Chondrocyte (in vitro differentiated cells): ENCODE results near the gene SBF2. TPM values are rescaled to one million over a fixed set of nuclear protein-coding genes. Genes with fewer than 3 reads are reported as not detected.

Source experiments
- DNase-seq: peaks from one replicate; pipeline ENCODE4 v3.0.0; 2021; ENCODE audit warnings: mixed read lengths, low spot score
- H3K27ac Mint-ChIP-seq: one replicate; pipeline ENCODE4 v1.8.0; 2021; ENCODE audit warnings: mild to moderate bottlenecking, moderate library complexity, mixed read lengths; ENCODE audit not compliant: unreplicated experiment
- H3K27me3 Mint-ChIP-seq: 2 replicates; pipeline ENCODE4 v1.8.0; 2021; ENCODE audit warnings: low read depth, mixed read lengths
- H3K36me3 Mint-ChIP-seq: 2 replicates; pipeline ENCODE4 v1.8.0; 2021; ENCODE audit warnings: low read depth, mixed read lengths
- H3K4me1 Mint-ChIP-seq: 2 replicates; pipeline ENCODE4 v1.8.0; 2021; ENCODE audit warnings: low read depth, mild to moderate bottlenecking, mixed read lengths
- H3K4me3 Mint-ChIP-seq: one replicate; pipeline ENCODE4 v1.8.0; 2021; ENCODE audit warnings: mild to moderate bottlenecking, moderate library complexity, mixed read lengths; ENCODE audit not compliant: unreplicated experiment
- H3K9me3 Mint-ChIP-seq: 2 replicates; pipeline ENCODE4 v1.8.0; 2021; ENCODE audit warnings: low read depth, mixed read lengths
- CTCF ChIP-seq: fragments of 200-600 bp; sonication (generic); IDR thresholded peaks from 2 replicates; pipeline ENCODE4 v1.5.0; 2021; ENCODE audit warnings: antibody characterized with exemption, mild to moderate bottlenecking, moderate library complexity
- total RNA-seq: library from RNA; stranded (reverse); gene quantifications from 3 replicates; pipeline ENCODE4 v1.2.1, GENCODE V29; 2021

The SBF2 gene
- total RNA-seq, 1 donor from 2014 or later = 44.5 TPM

DNA sequence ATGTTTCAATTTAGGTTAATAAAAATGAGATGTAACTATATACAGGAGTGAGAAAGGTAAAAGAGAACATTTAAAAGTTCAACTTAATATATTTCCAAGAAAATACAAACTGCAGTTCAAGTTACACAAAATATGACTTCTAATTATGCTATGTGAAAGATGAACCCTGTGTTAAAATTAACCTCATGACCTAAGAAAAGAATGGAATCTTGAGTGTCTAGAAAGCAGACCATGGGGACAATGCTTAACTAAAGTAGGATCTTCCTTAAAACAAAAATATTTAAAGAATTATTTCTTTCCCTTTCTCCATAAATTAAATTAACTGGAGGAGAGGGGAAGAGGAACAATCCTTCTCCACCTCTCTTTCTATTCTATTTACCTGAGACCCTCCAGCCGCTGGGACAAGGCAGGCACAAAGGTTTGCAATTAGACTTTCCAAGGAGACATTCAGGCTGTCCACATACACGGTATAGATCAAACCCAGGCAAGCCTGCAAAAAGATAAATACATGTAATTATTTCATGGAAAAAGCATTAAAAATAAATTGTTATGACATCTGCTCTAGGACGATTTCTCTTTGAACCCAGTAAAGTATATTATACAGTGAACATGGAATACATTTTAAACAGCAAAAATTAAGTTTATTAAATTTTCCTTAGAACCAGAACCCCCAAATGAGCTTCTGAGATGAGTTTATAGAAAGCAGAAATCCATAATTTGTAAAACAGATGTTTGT is 264.5 kb downstream of the SBF2 start:
- Mint-ChIP-seq H3K27me3 (no peaks in the 10 kb centered on the region), H3K4me1 (peaks cover 21% of the 10 kb centered on the region), H3K36me3 (peaks cover 9% of the 10 kb centered on the region), H3K4me3 (no peak overlapping the region), H3K9me3 (no peaks in the 10 kb centered on the region), H3K27ac (no peak overlapping the region)
- no peak for DNase-seq
- TF ChIP-seq CTCF = no peak

GRCh38 chr11:10026514-10026913 is 267.5 kb downstream of the SBF2 start:
- no peak for TF ChIP-seq CTCF
- peaks cover 11% of the 10 kb centered on the region for H3K36me3 Mint-ChIP-seq
- no peak overlapping the region for H3K27ac Mint-ChIP-seq
- no peak for DNase-seq
- H3K4me1 Mint-ChIP-seq = peaks cover 24% of the 10 kb centered on the region
- H3K27me3 Mint-ChIP-seq = no peaks in the 10 kb centered on the region
- no peak overlapping the region for H3K4me3 Mint-ChIP-seq
- H3K9me3 Mint-ChIP-seq = peaks cover 3% of the 10 kb centered on the region

GRCh38 chr11:10023212-10023611 is 270.8 kb downstream of the SBF2 start:
- no peak for DNase-seq
- no peak for TF ChIP-seq CTCF
- no peaks in the 10 kb centered on the region for H3K27me3 Mint-ChIP-seq
- H3K4me1 Mint-ChIP-seq = peaks cover 34% of the 10 kb centered on the region
- peaks cover 3% of the 10 kb centered on the region for H3K9me3 Mint-ChIP-seq
- H3K4me3 Mint-ChIP-seq = no peak overlapping the region
- H3K27ac Mint-ChIP-seq = peak overlapping the region; percentile 47
- peaks cover 7% of the 10 kb centered on the region for H3K36me3 Mint-ChIP-seq

GRCh38 chr11:10022764-10023163 is 271.3 kb downstream of the SBF2 start:
- peaks cover 3% of the 10 kb centered on the region for H3K9me3 Mint-ChIP-seq
- H3K4me3 Mint-ChIP-seq = no peak overlapping the region
- no peak for DNase-seq
- H3K27ac Mint-ChIP-seq = no peak overlapping the region
- H3K4me1 Mint-ChIP-seq = peaks cover 39% of the 10 kb centered on the region
- no peak for TF ChIP-seq CTCF
- H3K27me3 Mint-ChIP-seq = no peaks in the 10 kb centered on the region
- H3K36me3 Mint-ChIP-seq = peaks cover 7% of the 10 kb centered on the region

DNA sequence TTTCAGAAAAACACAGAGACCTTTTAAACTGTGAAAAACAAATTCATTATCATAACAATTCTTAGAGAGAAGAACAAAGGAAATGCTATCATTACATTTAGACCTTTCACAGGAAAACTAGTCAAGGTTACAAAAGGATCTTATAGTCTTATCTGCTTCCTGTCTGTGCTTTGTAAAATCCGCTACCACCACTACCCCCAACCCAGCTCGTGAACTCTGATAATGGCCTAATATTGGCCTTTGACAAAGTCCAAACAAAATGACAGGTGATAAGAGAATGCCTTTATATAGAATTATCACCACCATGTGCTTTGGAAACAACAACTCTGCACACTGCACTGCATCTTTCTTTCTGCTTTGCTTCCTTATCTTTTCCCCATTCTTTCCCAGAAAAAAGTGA is 272.5 kb downstream of the SBF2 start:
- no peak for DNase-seq
- peaks cover 3% of the 10 kb centered on the region for H3K9me3 Mint-ChIP-seq
- peaks cover 42% of the 10 kb centered on the region for H3K4me1 Mint-ChIP-seq
- TF ChIP-seq CTCF = no peak
- H3K27me3 Mint-ChIP-seq = no peaks in the 10 kb centered on the region
- H3K36me3 Mint-ChIP-seq = peaks cover 5% of the 10 kb centered on the region
- no peak overlapping the region for H3K4me3 Mint-ChIP-seq
- no peak overlapping the region for H3K27ac Mint-ChIP-seq
